K562 (cell line): ENCODE results near the gene NAT9. TPM values are rescaled to one million over a fixed set of nuclear protein-coding genes. Genes with fewer than 3 reads are reported as not detected.

Experiments used
- BRD4 ChIP-seq: fragments of 200-600 bp; sonication (generic); IDR thresholded peaks from 2 replicates; pipeline ENCODE4 v1.6.1; 2017; ENCODE audit warnings: inconsistent platforms
- CHD2 ChIP-seq: IDR thresholded peaks from 2 replicates; pipeline ENCODE4 v1.6.1; 2011; ENCODE audit warnings: low read depth, low read length
- CHD4 ChIP-seq: fragments of 200-600 bp; sonication (generic); IDR thresholded peaks from 3 replicates; pipeline ENCODE4 v1.6.1; 2012; ENCODE audit warnings: low read depth, mild to moderate bottlenecking, mixed read lengths, low read length, inconsistent platforms; ENCODE audit not compliant: insufficient read depth, insufficient replicate concordance, poor library complexity, severe bottlenecking
- CTBP1 ChIP-seq: fragments of 450-650 bp; IDR thresholded peaks from 2 replicates; pipeline ENCODE4 v1.6.1; 2016; ENCODE audit warnings: borderline replicate concordance
- CUX1 ChIP-seq: fragments of 200-800 bp; sonication (Bioruptor generic); IDR thresholded peaks from 2 replicates; pipeline ENCODE4 v1.6.1; 2016; ENCODE audit warnings: missing genetic modification characterization, missing compliant biosample characterization
- E2F4 ChIP-seq: sonication (generic); formaldehyde crosslinking; IDR thresholded peaks from 2 replicates; pipeline ENCODE4 v1.8.0; 2022; ENCODE audit warnings: mild to moderate bottlenecking, low read depth, missing genetic modification reagents
- GABPB1 ChIP-seq: sonication (generic); formaldehyde crosslinking; IDR thresholded peaks from 2 replicates; pipeline ENCODE4 v1.8.0; 2022; ENCODE audit warnings: mild to moderate bottlenecking, missing genetic modification reagents
- HMG20A ChIP-seq: fragments of 450-650 bp; formaldehyde crosslinking; conservative IDR thresholded peaks from 2 replicates; pipeline ENCODE4 v1.4.0; 2020; ENCODE audit warnings: mild to moderate bottlenecking, mixed read lengths
- IFI16 ChIP-seq: fragments of 250-450 bp; sonication (Bioruptor Pico); IDR thresholded peaks from 2 replicates; pipeline ENCODE4 v2.1.2; 2022; ENCODE audit warnings: mild to moderate bottlenecking, inconsistent platforms
- KDM1A ChIP-seq, 2 experiments: fragments of 450-650 bp; IDR thresholded peaks; 2 replicates each; pipeline ENCODE4 v1.6.1; 2016; ENCODE audit warnings: mild to moderate bottlenecking in 2 of 2
- MAX ChIP-seq: sonication (generic); formaldehyde crosslinking; IDR thresholded peaks from 2 replicates; pipeline ENCODE4 v1.9.0; 2022; ENCODE audit warnings: mild to moderate bottlenecking, missing genetic modification reagents
- MCM3 ChIP-seq: fragments of 450-650 bp; IDR thresholded peaks from 2 replicates; pipeline ENCODE4 v1.6.1; 2016
- RNF2 ChIP-seq: sonication (generic); IDR thresholded peaks from 2 replicates; pipeline ENCODE4 v1.6.1; 2016
- SIN3B ChIP-seq: fragments of 450-650 bp; IDR thresholded peaks from 2 replicates; pipeline ENCODE4 v1.6.1; 2017; ENCODE audit warnings: low read depth, mild to moderate bottlenecking, moderate library complexity
- SREBF2 ChIP-seq: sonication (generic); formaldehyde crosslinking; IDR thresholded peaks from 2 replicates; pipeline ENCODE4 v1.4.0; 2020; ENCODE audit warnings: mild to moderate bottlenecking, missing genetic modification reagents
- ZEB2 ChIP-seq: fragments of 450-650 bp; IDR thresholded peaks from 2 replicates; pipeline ENCODE4 v1.6.1; 2016
- ZNF217 ChIP-seq: sonication (generic); formaldehyde crosslinking; IDR thresholded peaks from 2 replicates; pipeline ENCODE4 v1.8.0; 2022; ENCODE audit warnings: mild to moderate bottlenecking, missing genetic modification reagents
- ZNF408 ChIP-seq: fragments of 250-450 bp; sonication (Bioruptor Pico); IDR thresholded peaks from 2 replicates; pipeline ENCODE4 v1.4.0; 2020; ENCODE audit warnings: low read depth, mild to moderate bottlenecking, moderate library complexity
- ZNF589 ChIP-seq: fragments of 200-800 bp; sonication (Bioruptor generic); IDR thresholded peaks from 2 replicates; pipeline ENCODE4 v1.6.1; 2016; ENCODE audit warnings: low read depth, missing genetic modification characterization, missing compliant biosample characterization
- ZNF75A ChIP-seq: fragments of 450-650 bp; formaldehyde crosslinking; IDR thresholded peaks from 2 replicates; pipeline ENCODE4 v1.4.0; 2020; ENCODE audit warnings: mild to moderate bottlenecking
- polyA plus RNA-seq, 8 experiments: library from polyadenylated mRNA; depleted of rRNA in 4 of 8; stranded (reverse) in 5 of 8; unstranded in 3 of 8; fragments of >200 nt; fragmentation: Nextera tagmentation in 2 of 8; fragmentation: Illumina TruSeq in 1 of 8; extraction: Ambion mirVana in 2 of 8; extraction: Trizol in 1 of 8; gene quantifications; 2 replicates each; pipeline versions ENCODE4 v1.2.1 to v1.2.3, GENCODE V29; 2011 to 2014; ENCODE audit warnings: inconsistent platforms in 1 of 8, missing spikeins in 1 of 8
- total RNA-seq, 7 experiments: library from RNA; depleted of rRNA in 6 of 7; stranded (reverse); fragments of >200 nt in 6 of 7; fragmentation: Illumina TruSeq in 2 of 7; extraction: Trizol in 2 of 7; gene quantifications; 2 replicates each; pipeline versions ENCODE4 v1.2.1 to v1.2.3, GENCODE V29; 2011 to 2021; ENCODE audit warnings: low replicate concordance in 1 of 7
- TF ChIP-seq, protein P1 (sequence below): IDR thresholded peaks from 2 replicates; pipeline ENCODE4 v1.6.1; 2014; ENCODE audit warnings: antibody characterized with exemption
- TF ChIP-seq, protein P2 (sequence below): fragments of 450-650 bp; formaldehyde crosslinking; IDR thresholded peaks from 2 replicates; pipeline ENCODE4 v1.4.0; 2020; ENCODE audit warnings: mild to moderate bottlenecking

Gene NAT9
- total and polyA plus RNA-seq, 9 of the 15 experiments (the other 6 are each of a cell fraction or from before 2014, with no cell fraction given), result 4.2 to 63.6 (median 40.8) TPM

GRCh38 chr17:74776990-74777389 lies 845 bp upstream of the NAT9 start (continued):
- TF ChIP-seq BRD4, result no peak
- TF ChIP-seq, protein P1, sequence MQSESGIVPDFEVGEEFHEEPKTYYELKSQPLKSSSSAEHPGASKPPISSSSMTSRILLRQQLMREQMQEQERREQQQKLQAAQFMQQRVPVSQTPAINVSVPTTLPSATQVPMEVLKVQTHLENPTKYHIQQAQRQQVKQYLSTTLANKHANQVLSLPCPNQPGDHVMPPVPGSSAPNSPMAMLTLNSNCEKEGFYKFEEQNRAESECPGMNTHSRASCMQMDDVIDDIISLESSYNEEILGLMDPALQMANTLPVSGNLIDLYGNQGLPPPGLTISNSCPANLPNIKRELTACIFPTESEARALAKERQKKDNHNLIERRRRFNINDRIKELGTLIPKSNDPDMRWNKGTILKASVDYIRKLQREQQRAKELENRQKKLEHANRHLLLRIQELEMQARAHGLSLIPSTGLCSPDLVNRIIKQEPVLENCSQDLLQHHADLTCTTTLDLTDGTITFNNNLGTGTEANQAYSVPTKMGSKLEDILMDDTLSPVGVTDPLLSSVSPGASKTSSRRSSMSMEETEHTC, result peak; percentile 69; the same call in 1 of the 2 replicates
- no peak for TF ChIP-seq ZNF75A (CRISPR knock-in tag)
- TF ChIP-seq, protein P2, sequence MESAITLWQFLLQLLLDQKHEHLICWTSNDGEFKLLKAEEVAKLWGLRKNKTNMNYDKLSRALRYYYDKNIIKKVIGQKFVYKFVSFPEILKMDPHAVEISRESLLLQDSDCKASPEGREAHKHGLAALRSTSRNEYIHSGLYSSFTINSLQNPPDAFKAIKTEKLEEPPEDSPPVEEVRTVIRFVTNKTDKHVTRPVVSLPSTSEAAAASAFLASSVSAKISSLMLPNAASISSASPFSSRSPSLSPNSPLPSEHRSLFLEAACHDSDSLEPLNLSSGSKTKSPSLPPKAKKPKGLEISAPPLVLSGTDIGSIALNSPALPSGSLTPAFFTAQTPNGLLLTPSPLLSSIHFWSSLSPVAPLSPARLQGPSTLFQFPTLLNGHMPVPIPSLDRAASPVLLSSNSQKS (CRISPR knock-in tag), result no peak
- TF ChIP-seq CUX1 (CRISPR knock-in tag), result no peak
- no peak for TF ChIP-seq CHD4
- 0 out of 4 replicates have a peak, but pooled peaks of 1 of the 2 experiments have one; percentile 42 for TF ChIP-seq KDM1A (IDR thresholded peaks at IDR 0.05)
- TF ChIP-seq ZNF589 (CRISPR knock-in tag), result no peak
- 0 out of 2 replicates have a peak, but pooled peaks have one; percentile 15 for TF ChIP-seq CTBP1
- no peak for TF ChIP-seq GABPB1 (CRISPR knock-in tag)
- no peak for TF ChIP-seq SREBF2
- TF ChIP-seq E2F4 (CRISPR knock-in tag), result no peak
- TF ChIP-seq ZNF217, result no peak
- TF ChIP-seq CHD2, result no peak
- no peak for TF ChIP-seq RNF2
- no peak for TF ChIP-seq ZNF408 (CRISPR knock-in tag)
- no peak for TF ChIP-seq HMG20A (CRISPR knock-in tag)
- no peak for TF ChIP-seq SIN3B
- TF ChIP-seq ZEB2, result no peak
- TF ChIP-seq MAX (CRISPR knock-in tag), result no peak
- no peak for TF ChIP-seq MCM3
- TF ChIP-seq IFI16 (CRISPR knock-in tag), result no peak
